K562 (cell line): ENCODE data around the gene MYLK3. TPM values are rescaled to one million over a fixed set of nuclear protein-coding genes. Genes with fewer than 3 reads are reported as not detected.

Experiments used
- ATAC-seq: fragments of 200-7000 bp; cut with Tn5 transposase; 3 replicates; pipeline ENCODE4 v1.9.1; 2020; ENCODE audit warnings: moderate library complexity
- BruUV-seq: library from RNA; stranded (reverse); fragments of 400-500 nt; replicated peaks from 2 replicates; lab custom pipeline; 2021; lab: Mats Ljungman, UMichigan
- CTCF ChIA-PET: fragments of 300-600 bp; formaldehyde crosslinking; extraction: SDS; loops from one replicate; lab custom pipeline; 2021; ENCODE audit warnings: low intra/inter-chr PET ratio; lab: Yijun Ruan, JAX
- POLR2A ChIA-PET: fragments of 300-600, 350-650 bp; sonication (Branson Sonifier 250); formaldehyde crosslinking; extraction: SDS; loops from one replicate; lab custom pipeline; 2021; ENCODE audit warnings: antibody characterized with exemption, inconsistent platforms; lab: Yijun Ruan, JAX
- DNase-seq, 4 experiments: peaks; one replicate each; pipeline versions ENCODE4 v3.0.0 to v3.0.0-alpha.2; 2011 to 2018; ENCODE audit warnings: low spot score in 3 of 4, mixed read lengths in 3 of 4; ENCODE audit errors: extremely low read depth in 1 of 4
- FAIRE-seq: peaks from 2 replicates; lab custom pipeline; 2011; peaks lifted over from hg19 to GRCh38; lab: Jason Lieb, UNC
- H2AFZ ChIP-seq: 2 replicates; pipeline ENCODE4 v1.6.0; 2011; ENCODE audit warnings: low read depth, low read length, control low read depth, inconsistent platforms
- H3K27ac ChIP-seq: fragments of 200-600 bp; 3 replicates; pipeline ENCODE4 v1.8.0; 2011; ENCODE audit warnings: low read depth, mild to moderate bottlenecking, control low read depth, inconsistent platforms, low read length, moderate library complexity, mixed read lengths; ENCODE audit errors: extremely low read depth
- H3K27me3 ChIP-seq, 2 experiments: fragments of 300-600 bp in 1 of 2; 2 replicates in 1 of 2; 3 replicates in 1 of 2; pipeline versions ENCODE4 v1.6.0 to v1.8.0; 2011; ENCODE audit warnings: inconsistent platforms in 2 of 2, low read length in 2 of 2, mild to moderate bottlenecking in 1 of 2, mixed read lengths in 1 of 2, moderate library complexity in 1 of 2; ENCODE audit not compliant: control insufficient read depth in 2 of 2, insufficient read depth in 2 of 2
- H3K36me3 ChIP-seq: fragments of 300-600 bp; 3 replicates; pipeline ENCODE4 v1.8.0; 2011; ENCODE audit warnings: mild to moderate bottlenecking, low read length, inconsistent platforms; ENCODE audit not compliant: control insufficient read depth, insufficient read depth
- H3K4me1 ChIP-seq, 2 experiments: fragments of 200-600 bp in 1 of 2; replicated peaks in 1 of 2; 2 replicates in 1 of 2; 3 replicates in 1 of 2; pipeline versions ENCODE4 v1.5.1 to v1.8.0; 2011; ENCODE audit warnings: inconsistent platforms in 2 of 2, low read length in 2 of 2, mild to moderate bottlenecking in 1 of 2, mixed read lengths in 1 of 2, moderate library complexity in 1 of 2; ENCODE audit not compliant: control insufficient read depth in 2 of 2, insufficient read depth in 2 of 2
- H3K4me2 ChIP-seq: 2 replicates; pipeline ENCODE4 v1.6.1; 2011; ENCODE audit warnings: low read length, control low read depth, inconsistent platforms, mixed read lengths; ENCODE audit not compliant: insufficient read depth
- H3K4me3 ChIP-seq: fragments of 200-600 bp; sonication (generic), shearing (Covaris generic); 2 replicates; pipeline ENCODE4 v1.5.1; 2016; ENCODE audit warnings: control low read depth, inconsistent platforms
- H3K79me2 ChIP-seq: fragments of 200-600 bp; 3 replicates; pipeline ENCODE4 v1.8.0; 2011; ENCODE audit warnings: low read length, inconsistent platforms; ENCODE audit not compliant: control insufficient read depth, insufficient read depth
- H3K9ac ChIP-seq, 2 experiments: 2 replicates each; pipeline versions ENCODE4 v1.6.0 to v1.6.1; 2011; ENCODE audit warnings: low read depth in 2 of 2, low read length in 2 of 2, control low read depth in 1 of 2, inconsistent platforms in 1 of 2, mild to moderate bottlenecking in 1 of 2, mixed read lengths in 1 of 2; ENCODE audit not compliant: insufficient read depth in 1 of 2
- H3K9me1 ChIP-seq: one replicate; pipeline ENCODE4 v1.6.0; 2011; ENCODE audit warnings: inconsistent platforms, mild to moderate bottlenecking, low read length, moderate library complexity; ENCODE audit not compliant: control insufficient read depth, insufficient read depth
- H3K9me3 ChIP-seq: replicated peaks from 2 replicates; pipeline ENCODE4 v1.5.1; 2011; ENCODE audit warnings: low read depth, low read length, inconsistent platforms; ENCODE audit not compliant: control insufficient read depth, insufficient read depth
- H4K20me1 ChIP-seq: replicated peaks from 2 replicates; pipeline ENCODE4 v1.6.1; 2011; ENCODE audit warnings: low read length, inconsistent platforms, mixed read lengths; ENCODE audit not compliant: control insufficient read depth, insufficient read depth
- PTRF ChIP-seq: fragments of 450-650 bp; IDR thresholded peaks from 2 replicates; pipeline ENCODE4 v1.6.1; 2016; ENCODE audit warnings: mild to moderate bottlenecking, missing genetic modification characterization, missing compliant biosample characterization
- RNF2 ChIP-seq: sonication (generic); IDR thresholded peaks from 2 replicates; pipeline ENCODE4 v1.6.1; 2016
- ZNF311 ChIP-seq: fragments of 250-450 bp; sonication (Bioruptor Pico); IDR thresholded peaks from 2 replicates; pipeline ENCODE4 v1.4.0; 2020; ENCODE audit warnings: mild to moderate bottlenecking, moderate library complexity
- ZNF512 ChIP-seq: IDR thresholded peaks from 2 replicates; pipeline ENCODE4 v1.6.1; 2016; ENCODE audit warnings: missing genetic modification characterization, missing compliant biosample characterization
- ZNF668 ChIP-seq: fragments of 250-450 bp; sonication (Bioruptor Pico); IDR thresholded peaks from 2 replicates; pipeline ENCODE4 v1.8.0; 2022; ENCODE audit warnings: mild to moderate bottlenecking, inconsistent platforms
- ZNF830 ChIP-seq: fragments of 250-450 bp; sonication (Bioruptor Pico); IDR thresholded peaks from 2 replicates; pipeline ENCODE4 v1.5.0; 2021; ENCODE audit warnings: mild to moderate bottlenecking
- whole genome bisulfite sequencing: fragments of 100-300 bp; shearing (Covaris generic); methylation state at CpG from one replicate; pipeline ENCODE4 v1.1.6; 2016; ENCODE audit warnings: low coverage, mixed read lengths; ENCODE audit not compliant: insufficient coverage; ENCODE audit errors: missing lambda C conversion rate; 5-methylcytosine and 5-hydroxymethylcytosine counted together
- in situ Hi-C: fragments of 300-500 bp; cut with MboI; formaldehyde crosslinking; loops from 4 replicates; pipeline ENCODE4 v1.15.0; 2018; ENCODE audit warnings: inconsistent platforms, mixed read lengths
- intact Hi-C: fragments of 100-400 bp; cut with micrococcal nuclease; formaldehyde crosslinking; loops from 2 replicates; pipeline ENCODE4 v1.14.2; 2022
- polyA plus RNA-seq, 8 experiments: library from polyadenylated mRNA; depleted of rRNA in 4 of 8; stranded (reverse) in 5 of 8; unstranded in 3 of 8; fragments of >200 nt; fragmentation: Nextera tagmentation in 2 of 8; fragmentation: Illumina TruSeq in 1 of 8; extraction: Ambion mirVana in 2 of 8; extraction: Trizol in 1 of 8; gene quantifications; 2 replicates each; pipeline versions ENCODE4 v1.2.1 to v1.2.3, GENCODE V29; 2011 to 2014; ENCODE audit warnings: inconsistent platforms in 1 of 8, missing spikeins in 1 of 8
- total RNA-seq, 7 experiments: library from RNA; depleted of rRNA in 6 of 7; stranded (reverse); fragments of >200 nt in 6 of 7; fragmentation: Illumina TruSeq in 2 of 7; extraction: Trizol in 2 of 7; gene quantifications; 2 replicates each; pipeline versions ENCODE4 v1.2.1 to v1.2.3, GENCODE V29; 2011 to 2021; ENCODE audit warnings: low replicate concordance in 1 of 7
- TF ChIP-seq, protein P1 (sequence below): fragments of 250-450 bp; sonication (Bioruptor Pico); IDR thresholded peaks from 2 replicates; pipeline ENCODE4 v1.8.0; 2022; ENCODE audit warnings: moderate library complexity, mild to moderate bottlenecking, inconsistent platforms
- TF ChIP-seq, protein P2 (sequence below): fragments of 450-650 bp; IDR thresholded peaks from 2 replicates; pipeline ENCODE4 v1.6.1; 2016; ENCODE audit warnings: low read depth
- TF ChIP-seq, protein P3 (sequence below): fragments of 450-650 bp; formaldehyde crosslinking; IDR thresholded peaks from 2 replicates; pipeline ENCODE4 v1.4.0; 2020; ENCODE audit warnings: mild to moderate bottlenecking

The MYLK3 gene
- total and polyA plus RNA-seq, 9 of the 15 experiments (the other 6 are each of a cell fraction or from before 2014, with no cell fraction given): 0.69 to 10.7 (median 4.7) TPM

- no peak overlapping the region for H3K9ac ChIP-seq
- no peaks in the 10 kb centered on the region for H3K9me3 ChIP-seq
- no peaks in the 10 kb centered on the region for H3K4me1 ChIP-seq
- FAIRE-seq (no peak), DNase-seq (no peak), ATAC-seq (no peak)
- ChIA-PET POLR2A (interaction anchor here (0.9 to 1.1 kb wide), 2 partner anchors 10 to 33 kb away, joined by 3 to 5 read pairs; no protein-coding TSS in a partner anchor), CTCF (no interaction called here)
- TF ChIP-seq, protein P1, sequence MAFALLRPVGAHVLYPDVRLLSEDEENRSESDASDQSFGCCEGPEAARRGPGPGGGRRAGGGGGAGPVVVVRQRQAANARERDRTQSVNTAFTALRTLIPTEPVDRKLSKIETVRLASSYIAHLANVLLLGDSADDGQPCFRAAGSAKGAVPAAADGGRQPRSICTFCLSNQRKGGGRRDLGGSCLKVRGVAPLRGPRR: no peak
- no peak for TF ChIP-seq ZNF668 (CRISPR knock-in tag)
- no peak for TF ChIP-seq RNF2
- no peak for TF ChIP-seq PTRF (tag)
- TF ChIP-seq ZNF311 (CRISPR knock-in tag): no peak
- no peak for TF ChIP-seq ZNF830 (CRISPR knock-in tag)
- TF ChIP-seq, protein P2, sequence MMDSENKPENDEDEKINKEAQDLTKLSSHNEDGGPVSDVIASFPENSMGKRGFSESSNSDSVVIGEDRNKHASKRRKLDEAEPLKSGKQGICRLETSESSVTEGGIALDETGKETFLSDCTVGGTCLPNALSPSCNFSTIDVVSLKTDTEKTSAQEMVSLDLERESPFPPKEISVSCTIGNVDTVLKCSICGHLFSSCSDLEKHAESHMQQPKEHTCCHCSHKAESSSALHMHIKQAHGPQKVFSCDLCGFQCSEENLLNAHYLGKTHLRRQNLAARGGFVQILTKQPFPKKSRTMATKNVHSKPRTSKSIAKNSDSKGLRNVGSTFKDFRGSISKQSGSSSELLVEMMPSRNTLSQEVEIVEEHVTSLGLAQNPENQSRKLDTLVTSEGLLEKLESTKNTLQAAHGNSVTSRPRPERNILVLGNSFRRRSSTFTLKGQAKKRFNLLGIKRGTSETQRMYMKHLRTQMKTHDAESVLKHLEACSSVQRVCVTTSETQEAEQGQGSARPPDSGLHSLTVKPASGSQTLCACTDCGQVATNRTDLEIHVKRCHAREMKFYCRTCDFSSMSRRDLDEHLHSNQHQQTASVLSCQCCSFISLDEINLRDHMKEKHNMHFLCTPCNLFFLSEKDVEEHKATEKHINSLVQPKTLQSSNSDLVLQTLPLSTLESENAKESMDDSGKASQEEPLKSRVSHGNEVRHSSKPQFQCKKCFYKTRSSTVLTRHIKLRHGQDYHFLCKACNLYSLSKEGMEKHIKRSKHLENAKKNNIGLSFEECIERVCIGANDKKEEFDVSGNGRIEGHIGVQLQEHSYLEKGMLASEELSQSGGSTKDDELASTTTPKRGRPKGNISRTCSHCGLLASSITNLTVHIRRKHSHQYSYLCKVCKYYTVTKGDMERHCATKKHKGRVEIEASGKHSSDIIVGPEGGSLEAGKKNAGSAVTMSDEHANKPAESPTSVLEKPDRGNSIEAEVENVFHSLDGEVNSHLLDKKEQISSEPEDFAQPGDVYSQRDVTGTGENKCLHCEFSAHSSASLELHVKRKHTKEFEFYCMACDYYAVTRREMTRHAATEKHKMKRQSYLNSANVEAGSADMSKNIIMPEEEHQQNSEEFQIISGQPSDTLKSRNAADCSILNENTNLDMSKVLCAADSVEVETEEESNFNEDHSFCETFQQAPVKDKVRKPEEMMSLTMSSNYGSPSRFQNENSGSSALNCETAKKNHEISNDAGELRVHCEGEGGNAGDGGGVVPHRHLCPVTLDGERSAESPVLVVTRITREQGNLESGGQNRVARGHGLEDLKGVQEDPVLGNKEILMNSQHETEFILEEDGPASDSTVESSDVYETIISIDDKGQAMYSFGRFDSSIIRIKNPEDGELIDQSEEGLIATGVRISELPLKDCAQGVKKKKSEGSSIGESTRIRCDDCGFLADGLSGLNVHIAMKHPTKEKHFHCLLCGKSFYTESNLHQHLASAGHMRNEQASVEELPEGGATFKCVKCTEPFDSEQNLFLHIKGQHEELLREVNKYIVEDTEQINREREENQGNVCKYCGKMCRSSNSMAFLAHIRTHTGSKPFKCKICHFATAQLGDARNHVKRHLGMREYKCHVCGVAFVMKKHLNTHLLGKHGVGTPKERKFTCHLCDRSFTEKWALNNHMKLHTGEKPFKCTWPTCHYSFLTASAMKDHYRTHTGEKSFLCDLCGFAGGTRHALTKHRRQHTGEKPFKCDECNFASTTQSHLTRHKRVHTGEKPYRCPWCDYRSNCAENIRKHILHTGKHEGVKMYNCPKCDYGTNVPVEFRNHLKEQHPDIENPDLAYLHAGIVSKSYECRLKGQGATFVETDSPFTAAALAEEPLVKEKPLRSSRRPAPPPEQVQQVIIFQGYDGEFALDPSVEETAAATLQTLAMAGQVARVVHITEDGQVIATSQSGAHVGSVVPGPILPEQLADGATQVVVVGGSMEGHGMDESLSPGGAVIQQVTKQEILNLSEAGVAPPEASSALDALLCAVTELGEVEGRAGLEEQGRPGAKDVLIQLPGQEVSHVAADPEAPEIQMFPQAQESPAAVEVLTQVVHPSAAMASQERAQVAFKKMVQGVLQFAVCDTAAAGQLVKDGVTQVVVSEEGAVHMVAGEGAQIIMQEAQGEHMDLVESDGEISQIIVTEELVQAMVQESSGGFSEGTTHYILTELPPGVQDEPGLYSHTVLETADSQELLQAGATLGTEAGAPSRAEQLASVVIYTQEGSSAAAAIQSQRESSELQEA: no peak
- no peak for TF ChIP-seq ZNF512 (tag)
- TF ChIP-seq, protein P3, sequence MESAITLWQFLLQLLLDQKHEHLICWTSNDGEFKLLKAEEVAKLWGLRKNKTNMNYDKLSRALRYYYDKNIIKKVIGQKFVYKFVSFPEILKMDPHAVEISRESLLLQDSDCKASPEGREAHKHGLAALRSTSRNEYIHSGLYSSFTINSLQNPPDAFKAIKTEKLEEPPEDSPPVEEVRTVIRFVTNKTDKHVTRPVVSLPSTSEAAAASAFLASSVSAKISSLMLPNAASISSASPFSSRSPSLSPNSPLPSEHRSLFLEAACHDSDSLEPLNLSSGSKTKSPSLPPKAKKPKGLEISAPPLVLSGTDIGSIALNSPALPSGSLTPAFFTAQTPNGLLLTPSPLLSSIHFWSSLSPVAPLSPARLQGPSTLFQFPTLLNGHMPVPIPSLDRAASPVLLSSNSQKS: no peak
- H3K4me3 ChIP-seq: no peak overlapping the region
- in situ Hi-C loops (no loop called here), intact Hi-C loops (no loop called here)
- peaks cover 4% of the 10 kb centered on the region for H3K9me1 ChIP-seq
- BruUV-seq: TSS peak; percentile 33
- H3K27me3 ChIP-seq: no peaks in the 10 kb centered on the region
- H2AFZ ChIP-seq: no peak overlapping the region
- 0% methylated on average over 1 of the region's 1 CpG for WGBS
- H4K20me1 ChIP-seq: no peaks in the 10 kb centered on the region
- no peak overlapping the region for H3K4me2 ChIP-seq
- no peak overlapping the region for H3K27ac ChIP-seq
- H3K79me2 ChIP-seq: no peaks in the 10 kb centered on the region
- H3K36me3 ChIP-seq: peaks cover 5% of the 10 kb centered on the region; the same call in 1 of the 3 replicates
Measured at GRCh38 chr16:46706642-46707041, 41.5 kb downstream of the MYLK3 start.
